Measurements from ENCODE around the gene ARHGAP31. TPM values are rescaled to one million over a fixed set of nuclear protein-coding genes. Genes with fewer than 3 reads are reported as not detected.

ARHGAP31 gene
- total and polyA plus RNA-seq, 2 experiments from 2014 or later: 1.2 to 4.3 TPM

GRCh38 chr3:119255214-119255613 is 39.0 kb upstream of the ARHGAP31 start:
- H3F3A ChIP-seq (replicated peaks; ENCODE audit: low read depth): no peaks in the 10 kb centered on the region
- H2AFZ ChIP-seq: no peak overlapping the region
- DNase-seq (ENCODE audit: low spot score) (no peak), ATAC-seq (no peak)
- Mint-ChIP-seq H3K4me1 (peaks cover 41% of the 10 kb centered on the region), H3K27ac (no peak overlapping the region), H3K9me3 (peaks cover 22% of the 10 kb centered on the region), H3K4me3 (no peak overlapping the region), H3K36me3 (ENCODE audit: low read depth) (peaks cover 16% of the 10 kb centered on the region), H3K27me3 (ENCODE audit: insufficient read depth, low read depth, poor library complexity) (peaks cover 12% of the 10 kb centered on the region)
- peak overlapping the region; percentile 48 for H3K4me2 ChIP-seq
- no peaks in the 10 kb centered on the region for H4K20me1 ChIP-seq (replicated peaks; ENCODE audit: insufficient read depth)
- H3K36me3 ChIP-seq (ENCODE audit: insufficient read depth): no peaks in the 10 kb centered on the region
- H3K9me2 ChIP-seq (ENCODE audit: insufficient read depth): no peaks in the 10 kb centered on the region
- H3K27me3 ChIP-seq (ENCODE audit: insufficient read depth): no peaks in the 10 kb centered on the region
- peak overlapping the region; percentile 94 for H3K27ac ChIP-seq (ENCODE audit: low read depth)
- H3K4me1 ChIP-seq (ENCODE audit: insufficient read depth): peaks cover 43% of the 10 kb centered on the region
- peak overlapping the region; percentile 6; the same call in 1 of the 2 replicates for H3K4me3 ChIP-seq
- TF ChIP-seq JUNB (IDR thresholded peaks at IDR 0.05; ENCODE audit: unreplicated experiment) (no peak), ETS1 (IDR thresholded peaks at IDR 0.05) (no peak), ZNF462 (CRISPR knock-in tag; IDR thresholded peaks at IDR 0.05) (no peak), EZH2 (IDR thresholded peaks at IDR 0.05; ENCODE audit: low read depth, unreplicated experiment) (no peak), CREB1 (CRISPR knock-in tag; IDR thresholded peaks at IDR 0.05; ENCODE audit: low read depth) (no peak), ZNF331 (CRISPR knock-in tag; IDR thresholded peaks at IDR 0.05; ENCODE audit: low read depth) (no peak), EZH2phosphoT487 (IDR thresholded peaks at IDR 0.05; ENCODE audit: unreplicated experiment) (no peak), STAT1 (IDR thresholded peaks at IDR 0.05; ENCODE audit: unreplicated experiment) (no peak), POLR2AphosphoS5 (IDR thresholded peaks at IDR 0.05; ENCODE audit: low read depth) (no peak), ZNF114 (CRISPR knock-in tag; IDR thresholded peaks at IDR 0.05) (no peak), REST (IDR thresholded peaks at IDR 0.05; ENCODE audit: unreplicated experiment) (no peak), NANOG (IDR thresholded peaks at IDR 0.05; ENCODE audit: borderline replicate concordance) (no peak), CTCF (conservative IDR thresholded peaks at IDR 0.05; ENCODE audit: low read depth in 2 of 2) (no peak)
- no peaks in the 10 kb centered on the region for H3K79me2 ChIP-seq (replicated peaks; ENCODE audit: insufficient read depth)

Data from GM23338 (cell line).